Measurements from ENCODE around the gene RLN3.

RLN3 gene

DNA sequence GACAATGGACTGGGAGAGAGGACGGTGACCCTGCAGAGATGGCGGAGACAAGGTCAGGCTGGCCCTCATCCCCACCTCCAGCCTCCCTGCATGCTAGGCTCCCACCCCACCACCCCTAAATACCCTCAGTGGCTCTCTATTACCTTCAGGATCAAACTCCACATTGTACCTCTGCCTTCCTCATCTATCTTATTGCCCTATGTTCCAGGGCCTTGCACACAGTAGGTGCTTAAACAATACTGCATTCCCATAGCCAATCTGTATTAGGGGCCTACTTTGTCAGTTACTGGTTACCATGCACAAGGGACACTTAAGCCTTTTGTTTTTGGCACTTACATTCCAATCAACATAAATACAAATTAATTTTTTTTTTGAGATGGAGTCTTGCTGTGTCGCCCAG lies 27.4 kb downstream of the RLN3 start:
- no peak for DNase-seq

DNA sequence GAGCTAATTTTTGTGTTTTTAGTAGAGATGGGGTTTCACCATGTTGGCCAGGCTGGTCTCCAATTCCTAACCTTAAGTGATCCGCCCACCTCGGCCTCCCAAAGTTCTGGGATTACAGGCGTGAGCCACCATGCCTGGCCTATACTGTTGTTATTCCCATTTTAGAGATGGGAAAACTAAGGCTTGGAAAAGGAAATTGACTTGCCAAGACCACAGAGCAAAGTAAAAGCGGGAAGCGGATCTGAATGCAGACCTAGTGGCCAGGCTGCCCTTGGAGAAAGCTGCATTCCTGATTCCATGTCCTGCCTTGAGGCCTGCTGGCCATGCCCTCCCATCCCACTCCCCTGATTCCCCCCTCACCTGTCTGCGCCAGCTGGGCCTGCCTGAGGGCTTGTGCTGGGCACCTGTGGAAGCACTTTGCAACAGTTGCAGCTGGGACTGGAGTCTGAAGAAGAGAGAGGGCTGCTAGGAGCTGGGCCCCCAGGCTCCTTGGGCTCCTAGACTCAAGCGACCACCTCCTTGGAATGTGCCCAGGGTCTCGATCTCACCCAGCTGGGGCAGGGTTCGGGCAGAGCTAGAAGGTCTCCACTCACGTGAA lies 28.2 kb downstream of the RLN3 start:
- DNase-seq: no peak

DNA sequence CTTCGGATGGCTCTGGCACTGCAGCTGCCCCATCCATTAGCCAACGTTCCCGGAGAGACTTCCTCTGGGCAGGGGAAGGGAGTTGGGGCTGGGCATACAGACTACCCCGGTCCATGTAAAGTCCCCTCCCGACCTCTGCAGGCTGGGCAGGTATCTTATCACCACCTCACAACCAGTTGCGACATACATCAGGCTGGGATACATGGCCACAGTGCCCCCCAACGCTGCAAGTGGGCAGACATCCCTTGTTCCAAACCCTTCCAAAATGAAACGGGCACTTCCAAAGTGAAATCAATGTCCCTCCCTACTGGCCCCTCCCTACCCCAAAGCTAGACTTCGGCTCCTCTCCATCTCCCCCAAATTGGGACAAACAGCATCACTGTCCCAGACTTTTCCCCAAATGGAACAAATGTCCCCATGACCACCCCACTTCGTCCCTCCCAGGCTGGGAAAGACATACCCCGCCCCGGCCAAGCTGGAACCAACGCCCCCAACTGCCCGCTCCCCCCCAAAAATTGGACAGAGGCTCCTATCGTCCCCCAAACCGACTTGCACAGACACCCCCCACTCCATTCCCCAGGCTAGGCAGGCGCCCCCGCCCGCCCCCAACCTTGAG lies 28.9 kb downstream of the RLN3 start:
- no peak for DNase-seq

DNA sequence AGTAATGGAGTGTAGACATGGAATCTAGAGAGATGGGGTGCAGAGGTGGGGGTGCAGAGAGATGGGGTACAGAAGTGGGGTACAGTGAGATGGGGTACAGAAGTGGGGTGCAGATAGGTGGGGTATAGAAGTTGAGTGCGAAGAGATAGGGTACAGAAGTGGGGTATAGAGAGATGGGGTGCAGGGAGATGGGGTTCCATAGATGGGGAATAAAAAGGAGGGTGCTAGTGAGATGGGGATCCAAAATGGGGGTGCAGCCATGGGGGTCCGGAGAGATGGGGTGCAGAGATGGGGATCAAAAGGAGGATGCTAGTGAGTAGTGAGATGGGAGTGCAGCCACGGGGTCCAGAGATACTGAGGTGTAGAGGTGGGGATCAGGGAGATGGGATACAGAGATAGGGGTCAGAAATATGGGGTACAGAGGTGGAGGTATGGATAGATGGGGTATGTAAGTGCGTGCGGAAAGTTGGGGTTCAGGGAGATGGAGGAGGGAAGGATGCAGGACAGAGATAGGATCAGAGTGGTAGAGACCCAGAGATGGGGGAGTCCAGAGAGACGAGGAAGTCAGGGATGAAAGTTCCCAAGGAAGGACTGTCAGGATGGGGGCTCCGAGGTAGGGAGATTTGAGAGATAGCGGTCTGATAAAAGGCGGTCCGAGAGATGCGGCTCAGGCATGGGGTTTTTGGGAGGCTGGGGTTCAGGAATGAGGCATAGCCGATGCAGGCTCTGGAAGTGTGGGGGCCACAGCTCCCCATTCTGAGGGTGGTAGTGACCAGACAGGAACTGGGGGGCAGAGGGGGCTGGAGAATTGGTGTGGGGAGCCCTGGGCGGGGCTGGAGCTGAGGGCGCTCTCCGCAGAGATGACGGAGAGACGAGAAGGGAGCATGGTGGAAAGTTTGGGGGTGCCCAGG lies 30.5 kb downstream of the RLN3 start:
- no peak for DNase-seq

DNA sequence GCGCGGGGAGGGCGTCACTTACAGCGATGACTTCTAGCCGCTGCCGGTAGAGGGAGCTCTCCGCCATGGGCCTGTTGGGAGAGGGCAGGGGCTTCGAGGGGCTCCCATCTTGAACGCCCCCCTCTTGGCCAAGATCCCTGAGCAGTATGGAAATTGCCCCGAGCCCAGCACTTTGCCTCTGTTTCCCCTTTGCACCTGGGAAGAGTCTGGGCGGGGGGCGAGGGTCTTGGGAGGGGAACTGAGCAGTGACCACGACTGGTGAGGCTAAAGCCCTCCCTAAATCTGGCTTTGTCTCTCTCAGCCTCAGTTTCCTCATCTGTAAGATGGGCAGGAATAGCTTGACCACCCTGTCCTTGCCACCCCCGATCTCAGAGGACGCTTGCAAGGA lies 31.1 kb downstream of the RLN3 start:
- DNase-seq: peak; percentile 81

DNA sequence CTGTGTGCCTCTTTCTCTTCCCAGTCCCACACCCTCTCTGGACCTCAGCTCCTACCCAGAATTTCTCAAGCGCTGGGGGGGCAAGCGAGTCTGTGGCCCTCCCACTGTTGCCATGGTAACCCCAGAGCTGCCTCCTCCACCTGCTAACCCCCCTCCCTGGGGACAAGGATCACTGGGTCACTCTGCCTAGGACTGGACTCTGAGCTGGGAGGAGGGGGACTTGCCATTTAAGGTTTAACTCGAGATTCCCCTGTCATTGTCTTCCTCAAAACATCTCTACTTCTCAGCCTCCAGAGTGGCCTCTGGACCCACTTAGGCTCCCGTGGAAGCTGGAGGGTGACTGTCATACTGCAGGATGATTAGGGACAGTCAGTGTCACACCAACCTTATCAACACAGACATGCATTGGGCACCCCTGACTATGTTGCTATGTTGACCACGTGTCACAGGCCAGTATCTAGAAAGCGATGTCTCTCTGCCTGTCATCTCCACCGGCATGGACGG lies 31.8 kb downstream of the RLN3 start:
- no peak for DNase-seq

DNA sequence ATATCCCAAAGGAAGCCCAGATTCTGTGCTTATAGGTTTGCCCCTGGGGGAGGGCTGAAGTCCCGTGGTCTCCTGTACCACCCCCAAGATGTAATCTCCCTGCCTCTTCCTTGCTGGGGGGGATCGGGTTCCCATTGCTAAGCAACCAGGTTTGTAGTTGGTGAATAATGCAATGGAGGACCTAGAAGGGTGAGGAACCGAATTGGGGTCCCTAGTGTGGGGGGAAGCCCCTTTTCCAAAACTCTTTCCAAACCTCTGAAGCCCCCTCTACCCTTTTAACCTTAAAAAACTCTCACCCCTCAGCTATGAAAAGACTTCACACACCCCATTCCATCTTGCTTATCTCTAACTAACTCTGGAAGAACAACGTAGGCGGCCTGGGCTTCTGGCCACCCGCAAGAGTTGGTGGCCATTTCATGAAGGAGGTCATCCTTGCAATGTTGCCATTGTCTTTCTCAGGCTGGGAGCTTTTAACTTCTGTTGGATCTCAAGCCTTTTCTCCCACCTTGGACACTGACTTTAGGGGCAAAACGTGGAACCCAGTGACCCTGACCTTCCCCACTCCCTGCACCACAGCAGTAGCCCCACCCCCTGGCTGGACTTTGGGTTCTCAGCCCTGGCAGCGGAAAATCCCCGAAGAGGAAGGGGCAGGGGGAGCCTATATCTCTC lies 33.3 kb downstream of the RLN3 start:
- no peak for DNase-seq

DNA sequence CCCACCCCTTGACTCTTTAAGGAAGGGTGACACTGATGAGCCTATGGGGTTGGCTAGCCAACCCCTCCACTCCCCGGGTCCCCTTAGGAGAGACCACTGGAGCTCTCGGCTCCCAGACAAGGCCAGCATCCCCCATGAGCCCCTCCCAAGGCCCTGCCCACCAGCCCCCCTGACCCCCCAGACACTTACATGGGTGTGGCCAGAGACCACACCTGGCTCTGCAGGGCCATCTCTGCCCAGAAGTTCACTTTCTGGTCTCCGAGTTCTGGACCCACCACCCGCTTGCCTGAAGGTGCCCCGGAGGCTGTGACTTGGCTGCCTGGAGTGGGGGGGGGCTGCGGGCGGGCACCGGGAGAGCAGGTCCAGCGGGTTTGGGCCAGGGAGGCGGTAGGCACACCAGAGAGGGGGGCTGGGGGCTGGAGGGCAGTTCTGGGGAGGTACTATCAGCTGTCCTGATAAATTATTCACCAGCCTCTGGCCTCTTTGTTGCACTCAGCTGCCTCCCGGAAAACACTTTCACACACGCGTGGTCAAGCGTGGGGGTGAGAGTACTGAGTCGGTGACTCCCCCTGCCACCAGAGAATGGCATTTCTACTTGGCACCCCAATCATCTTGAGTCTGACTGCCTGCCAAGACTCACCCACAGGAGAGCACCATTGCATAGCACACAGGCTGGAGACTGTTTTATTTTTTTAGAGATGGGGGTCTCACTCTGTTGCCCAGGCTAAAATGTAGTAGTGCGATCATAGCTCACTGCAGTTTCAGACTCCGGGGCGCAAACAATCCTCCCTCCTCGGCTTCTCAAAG lies 34.0 kb downstream of the RLN3 start, which contains the start of gene PALM3:
TSS of gene PALM3 (minus strand) at position 326 of the 807 bp plus-strand sequence. CDS start at position 230, 96 bp downstream.
- DNase-seq: no peak

DNA sequence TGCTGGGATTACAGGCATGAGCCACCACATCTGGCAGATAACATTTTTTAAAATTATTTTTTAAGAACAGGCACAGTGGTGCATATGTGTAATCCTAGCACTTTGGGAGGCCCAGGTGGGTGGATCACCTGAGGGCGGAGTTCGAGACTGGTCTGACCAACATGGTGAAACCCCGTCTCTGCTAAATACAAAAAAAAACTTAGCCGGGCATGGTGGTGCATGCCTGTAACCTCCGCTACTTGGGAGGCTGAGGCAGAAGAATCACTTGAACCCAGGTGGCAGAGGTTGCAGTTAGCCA lies 34.6 kb downstream of the RLN3 start:
- no peak for DNase-seq

DNA sequence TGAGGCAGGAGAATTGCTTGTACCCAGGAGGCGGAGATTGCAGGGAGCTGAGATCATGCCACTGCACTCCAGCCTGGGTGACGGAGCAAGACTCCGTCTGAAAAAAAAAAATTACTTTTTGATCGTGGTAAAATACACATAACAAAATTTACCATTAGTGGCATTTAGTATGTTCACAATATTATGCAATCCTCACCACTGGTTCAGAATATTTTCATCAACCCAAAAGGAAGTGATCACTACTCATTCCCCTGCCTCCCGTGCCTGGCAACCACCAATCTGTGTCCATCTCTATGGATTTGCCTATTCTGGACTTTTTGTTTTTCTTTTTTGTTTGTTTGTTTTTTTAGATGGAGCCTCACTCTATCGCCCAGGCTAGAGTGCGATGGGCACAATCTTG lies 35.2 kb downstream of the RLN3 start:
- DNase-seq: no peak

DNA sequence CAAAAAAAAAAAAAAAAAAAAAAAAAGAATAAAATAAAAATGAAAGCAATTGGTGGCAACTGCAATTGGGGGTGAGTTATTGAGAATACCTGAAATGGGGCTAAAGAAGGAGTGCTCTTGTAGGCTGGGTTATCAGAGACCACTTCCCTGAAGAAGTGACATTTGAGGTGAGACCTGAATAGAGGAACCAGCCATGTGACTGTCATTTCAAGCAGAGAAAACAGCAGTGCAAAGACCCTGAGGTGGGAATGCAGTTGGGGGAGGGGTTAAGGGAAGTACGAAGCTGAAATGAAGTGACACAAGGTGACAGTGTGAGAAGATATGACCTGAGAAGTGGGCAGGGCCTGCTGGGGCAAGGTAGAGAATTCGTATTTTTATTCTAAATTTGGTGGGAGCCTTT lies 38.2 kb downstream of the RLN3 start:
- DNase-seq: no peak

DNA sequence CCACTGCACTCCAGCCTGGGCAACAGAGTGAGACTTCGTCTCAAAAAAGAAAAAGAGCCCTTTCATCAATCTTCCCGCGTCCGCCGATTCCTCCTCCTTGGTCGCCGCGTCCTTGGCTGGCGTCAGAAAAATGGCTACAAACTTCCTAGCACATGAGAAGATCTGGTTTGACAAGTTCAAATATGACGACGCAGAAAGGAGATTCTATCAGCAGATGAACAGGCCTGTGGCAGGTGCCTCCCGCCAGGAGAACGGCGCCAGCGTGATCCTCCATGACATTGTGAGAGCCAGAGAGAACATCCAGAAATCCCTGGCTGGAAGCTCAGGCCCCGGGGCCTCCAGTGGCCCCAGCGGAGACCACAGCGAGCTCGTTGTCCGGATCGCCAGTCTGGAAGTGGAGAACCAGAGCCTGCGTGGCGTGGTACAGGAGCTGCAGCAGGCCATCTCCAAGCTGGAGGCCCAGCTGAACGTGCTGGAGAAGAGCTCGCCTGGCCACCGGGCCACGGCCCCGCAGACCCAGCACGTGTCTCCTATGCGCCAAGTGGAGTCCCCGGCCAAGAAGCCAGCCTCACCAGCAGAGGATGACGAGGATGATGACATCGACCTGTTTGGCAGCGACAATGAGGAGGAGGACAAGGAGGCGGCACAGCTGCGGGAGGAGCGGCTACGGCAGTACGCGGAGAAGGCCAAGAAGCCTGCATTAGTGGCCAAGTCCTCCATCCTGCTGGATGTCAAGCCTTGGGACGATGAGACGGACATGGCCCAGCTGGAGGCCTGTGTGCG lies 42.5 kb downstream of the RLN3 start:
- no peak for DNase-seq

DNA sequence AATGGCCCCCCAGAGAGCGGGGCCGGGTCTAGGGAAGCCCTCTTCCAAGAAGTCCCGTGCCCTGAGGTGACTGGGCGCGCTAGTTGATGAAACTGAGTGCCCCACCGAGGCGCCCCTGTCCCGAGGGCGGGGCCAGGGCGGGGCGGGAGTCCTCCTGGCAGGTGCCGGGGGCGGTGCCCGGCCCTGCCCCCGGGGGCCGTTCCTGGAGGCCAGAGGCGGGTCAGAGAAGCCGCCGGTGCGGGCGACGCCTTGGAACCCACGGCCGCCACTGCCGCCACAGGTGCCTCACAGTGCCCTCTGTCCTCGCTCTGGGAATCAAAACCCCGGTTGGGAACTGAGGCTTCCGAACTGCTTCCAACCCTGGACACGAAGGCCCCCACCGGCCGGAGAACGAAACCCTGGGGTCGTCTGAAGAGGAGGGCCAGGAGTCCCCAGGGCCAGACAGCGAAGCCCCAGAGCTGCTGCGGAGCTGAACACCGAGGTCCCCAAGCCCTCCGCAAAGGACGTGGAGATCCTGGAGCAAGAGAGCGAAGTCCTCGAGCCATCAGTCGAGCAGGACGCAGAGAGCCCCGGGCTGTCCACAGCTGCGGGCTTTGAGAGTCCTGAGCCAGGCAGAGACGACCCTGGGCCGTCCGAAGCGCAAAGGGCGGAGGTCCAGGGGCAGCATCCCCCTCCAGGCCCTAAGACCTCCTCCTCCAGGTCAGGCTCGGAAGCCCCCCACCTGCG lies 44.8 kb downstream of the RLN3 start, which contains the start of gene MISP3:
TSS of gene MISP3 (plus strand) at position 252 of the 726 bp plus-strand sequence. CDS start 524 bp downstream, outside the sequence.
- DNase-seq: peak; percentile 76

DNA sequence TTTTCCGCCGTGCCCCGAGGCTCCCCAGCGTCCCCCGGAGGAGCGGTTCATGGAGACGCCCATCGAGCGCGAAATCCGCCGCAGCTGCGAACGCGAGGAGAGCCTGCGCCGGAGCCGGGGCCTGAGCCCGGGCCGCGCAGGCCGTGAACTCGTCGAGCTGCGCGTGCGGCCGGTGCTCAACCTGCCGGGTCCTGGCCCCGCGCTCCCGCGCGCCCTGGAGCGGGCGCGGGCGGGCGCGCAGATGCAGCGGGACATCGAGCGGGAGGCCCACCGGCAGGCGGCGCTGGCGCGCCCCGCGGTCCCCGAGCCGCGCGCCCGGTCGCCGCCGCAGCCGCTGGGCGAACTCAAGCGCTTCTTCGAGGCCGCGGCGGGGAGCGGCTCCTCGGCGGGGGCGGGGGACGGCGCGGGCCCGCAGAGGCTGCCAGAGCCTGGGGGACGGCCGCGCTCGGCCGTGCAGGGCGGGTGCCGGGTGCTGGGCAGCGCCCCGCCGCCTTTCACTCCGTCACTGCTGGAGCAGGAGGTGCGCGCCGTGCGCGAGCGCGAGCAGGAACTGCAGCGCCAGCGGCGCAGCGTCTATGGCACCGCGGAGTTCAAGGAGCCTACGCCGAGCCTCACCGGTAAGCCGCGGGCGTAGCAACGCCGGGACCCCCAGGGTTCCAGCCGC lies 45.4 kb downstream of the RLN3 start:
- DNase-seq: peak; percentile 91

DNA sequence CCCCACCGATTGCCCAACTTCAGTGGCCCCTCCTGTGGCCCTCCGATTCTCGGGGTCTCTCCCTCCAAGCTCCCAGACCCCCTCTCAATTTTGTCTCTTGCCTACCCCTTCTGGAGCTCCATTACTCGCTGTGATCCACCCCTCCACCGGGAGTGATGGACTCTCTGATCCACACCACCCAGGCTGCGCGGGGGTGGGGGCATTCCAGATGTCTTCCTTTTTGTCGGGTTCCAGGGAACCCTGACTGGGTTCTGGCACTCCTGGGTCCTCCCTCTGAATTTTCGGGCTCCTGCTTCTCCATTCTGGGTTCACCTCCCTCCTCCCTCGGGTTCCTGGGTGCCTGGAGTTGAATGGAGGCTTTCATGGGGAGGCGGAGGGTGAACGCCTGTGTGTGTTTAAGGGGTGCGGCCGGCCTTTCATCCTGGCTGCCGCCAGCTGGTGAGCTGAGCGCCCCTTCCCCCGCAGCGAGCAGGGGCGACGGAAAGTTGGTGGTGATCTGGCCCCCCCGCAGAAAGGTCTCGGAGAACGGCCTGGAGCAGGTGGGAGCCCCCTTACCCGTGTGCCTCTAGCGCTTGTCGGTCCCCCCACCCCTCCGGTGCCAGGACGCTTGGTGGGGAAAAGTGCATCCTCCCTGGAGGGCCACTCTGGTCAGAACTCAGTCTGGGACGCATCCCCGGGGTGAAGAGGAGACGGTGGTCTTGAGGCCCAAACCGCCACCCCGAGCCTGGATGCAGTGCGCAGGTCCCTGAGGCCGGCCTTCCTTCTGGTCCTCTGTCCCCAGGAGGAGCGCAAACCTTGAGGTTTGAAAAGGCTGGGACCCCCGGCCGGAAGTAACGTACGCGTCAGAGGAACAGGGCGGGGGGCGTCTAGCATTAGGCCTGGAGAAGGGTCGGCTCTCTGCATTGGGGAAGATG lies 46.2 kb downstream of the RLN3 start:
- DNase-seq: peak; percentile 79

DNA sequence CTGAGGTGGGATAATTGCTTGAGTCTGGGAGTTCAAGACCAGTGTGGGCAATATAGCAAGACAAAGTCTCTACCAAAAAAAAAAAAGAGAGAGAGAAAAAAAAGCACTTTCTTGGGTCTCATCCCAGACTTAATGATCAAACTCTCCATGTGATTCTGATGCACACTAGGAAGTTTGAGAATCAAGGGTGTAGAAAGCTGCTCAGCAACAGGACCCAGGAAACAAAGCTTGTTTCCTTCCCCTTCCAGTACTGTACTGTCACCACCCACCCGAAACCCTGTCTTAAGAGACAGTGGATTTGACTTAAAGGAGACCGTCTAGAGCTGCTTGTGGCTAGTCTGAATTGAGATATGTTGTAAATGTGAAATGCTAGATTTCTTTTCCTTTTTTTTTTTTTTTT lies 50.5 kb downstream of the RLN3 start:
- no peak for DNase-seq

Measured in activated effector memory CD4-positive, alpha-beta T cell treated with anti-CD3 and anti-CD28 coated beads, Interleukin-2, amount 50 U/mL, for 16 hours (primary cell).